ENCODE results near the gene IGF2BP3.

Gene IGF2BP3

GRCh38 chr7:23477962-23478866, 7.9 kb upstream of the IGF2BP3 start:
- H3K9me3 ChIP-seq (ENCODE audit: severe bottlenecking): no peaks in the 10 kb centered on the region
- TF ChIP-seq, protein P1, sequence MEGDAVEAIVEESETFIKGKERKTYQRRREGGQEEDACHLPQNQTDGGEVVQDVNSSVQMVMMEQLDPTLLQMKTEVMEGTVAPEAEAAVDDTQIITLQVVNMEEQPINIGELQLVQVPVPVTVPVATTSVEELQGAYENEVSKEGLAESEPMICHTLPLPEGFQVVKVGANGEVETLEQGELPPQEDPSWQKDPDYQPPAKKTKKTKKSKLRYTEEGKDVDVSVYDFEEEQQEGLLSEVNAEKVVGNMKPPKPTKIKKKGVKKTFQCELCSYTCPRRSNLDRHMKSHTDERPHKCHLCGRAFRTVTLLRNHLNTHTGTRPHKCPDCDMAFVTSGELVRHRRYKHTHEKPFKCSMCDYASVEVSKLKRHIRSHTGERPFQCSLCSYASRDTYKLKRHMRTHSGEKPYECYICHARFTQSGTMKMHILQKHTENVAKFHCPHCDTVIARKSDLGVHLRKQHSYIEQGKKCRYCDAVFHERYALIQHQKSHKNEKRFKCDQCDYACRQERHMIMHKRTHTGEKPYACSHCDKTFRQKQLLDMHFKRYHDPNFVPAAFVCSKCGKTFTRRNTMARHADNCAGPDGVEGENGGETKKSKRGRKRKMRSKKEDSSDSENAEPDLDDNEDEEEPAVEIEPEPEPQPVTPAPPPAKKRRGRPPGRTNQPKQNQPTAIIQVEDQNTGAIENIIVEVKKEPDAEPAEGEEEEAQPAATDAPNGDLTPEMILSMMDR (IDR thresholded peaks at IDR 0.05; ENCODE audit: poor library complexity, severe bottlenecking): no peak
- no peaks in the 10 kb centered on the region; the same call in 1 of the 2 replicates for H3K36me3 ChIP-seq (ENCODE audit: low read depth)
- H3K27me3 ChIP-seq (ENCODE audit: insufficient read depth, poor library complexity, severe bottlenecking): no peaks in the 10 kb centered on the region
- peaks cover 33% of the 10 kb centered on the region for H3K4me1 ChIP-seq (ENCODE audit: insufficient read depth, poor library complexity, severe bottlenecking)
- H3K4me3 ChIP-seq (ENCODE audit: severe bottlenecking): peak overlapping the region; percentile 3
- DNase-seq (ENCODE audit: low spot score): no peak
- H3K27ac ChIP-seq (ENCODE audit: poor library complexity, severe bottlenecking): peak overlapping the region; percentile 22
- no peak for ATAC-seq (ENCODE audit: low read depth)

GRCh38 chr7:23477157-23477499, 6.8 kb upstream of the IGF2BP3 start:
- H3K4me1 ChIP-seq (ENCODE audit: insufficient read depth, poor library complexity, severe bottlenecking): peaks cover 42% of the 10 kb centered on the region

GRCh38 chr7:23476286-23477156, 6.2 kb upstream of the IGF2BP3 start:
- peaks cover 42% of the 10 kb centered on the region for H3K4me1 ChIP-seq (ENCODE audit: insufficient read depth, poor library complexity, severe bottlenecking)
- DNase-seq (ENCODE audit: low spot score) (no peak), ATAC-seq (ENCODE audit: low read depth) (no peak)
- TF ChIP-seq, protein P1 (IDR thresholded peaks at IDR 0.05; ENCODE audit: poor library complexity, severe bottlenecking): no peak
- H3K36me3 ChIP-seq (ENCODE audit: low read depth): peaks cover 3% of the 10 kb centered on the region; the same call in 1 of the 2 replicates
- H3K9me3 ChIP-seq (ENCODE audit: severe bottlenecking): no peaks in the 10 kb centered on the region
- H3K27ac ChIP-seq (ENCODE audit: poor library complexity, severe bottlenecking): peak overlapping the region; percentile 92
- H3K27me3 ChIP-seq (ENCODE audit: insufficient read depth, poor library complexity, severe bottlenecking): no peaks in the 10 kb centered on the region
- peak overlapping the region; percentile 56 for H3K4me3 ChIP-seq (ENCODE audit: severe bottlenecking)

More at GRCh38 chr7:23477157-23477499, 6.8 kb upstream of the IGF2BP3 start:
- Histone ChIP-seq H3K4me3 (ENCODE audit: severe bottlenecking) (no peak overlapping the region), H3K9me3 (ENCODE audit: severe bottlenecking) (no peaks in the 10 kb centered on the region), H3K27ac (ENCODE audit: poor library complexity, severe bottlenecking) (peak overlapping the region; percentile 92), H3K27me3 (ENCODE audit: insufficient read depth, poor library complexity, severe bottlenecking) (no peaks in the 10 kb centered on the region), H3K36me3 (ENCODE audit: low read depth) (peaks cover 3% of the 10 kb centered on the region; the same call in 1 of the 2 replicates)
- TF ChIP-seq, protein P1 (IDR thresholded peaks at IDR 0.05; ENCODE audit: poor library complexity, severe bottlenecking): no peak
- ATAC-seq (ENCODE audit: low read depth): no peak
- DNase-seq (ENCODE audit: low spot score): no peak

DNA sequence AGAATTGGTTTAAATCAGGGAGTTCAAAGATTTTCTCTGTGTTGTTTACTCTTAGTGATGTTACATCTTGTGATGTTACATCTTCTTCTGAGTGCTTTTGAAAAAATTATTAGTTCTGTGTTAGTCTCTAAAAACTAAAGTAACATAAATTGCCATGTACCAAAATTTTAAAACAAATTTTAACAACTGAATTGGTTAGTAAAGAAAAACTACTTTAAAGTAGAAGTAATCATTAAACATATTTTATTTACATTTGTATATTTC, 5.2 kb upstream of the IGF2BP3 start:
- Histone ChIP-seq H3K27ac (ENCODE audit: poor library complexity, severe bottlenecking) (peak overlapping the region; percentile 92), H3K4me3 (ENCODE audit: severe bottlenecking) (peak overlapping the region; percentile 56)

More for the DNA sequence above, 5.2 kb upstream of the IGF2BP3 start:
- no peak for ATAC-seq (ENCODE audit: low read depth)
- Histone ChIP-seq H3K36me3 (ENCODE audit: low read depth) (peaks cover 3% of the 10 kb centered on the region; the same call in 1 of the 2 replicates), H3K27me3 (ENCODE audit: insufficient read depth, poor library complexity, severe bottlenecking) (no peaks in the 10 kb centered on the region), H3K9me3 (ENCODE audit: severe bottlenecking) (no peaks in the 10 kb centered on the region), H3K4me1 (ENCODE audit: insufficient read depth, poor library complexity, severe bottlenecking) (peaks cover 42% of the 10 kb centered on the region)
- TF ChIP-seq, protein P1 (IDR thresholded peaks at IDR 0.05; ENCODE audit: poor library complexity, severe bottlenecking): no peak
- DNase-seq (ENCODE audit: low spot score): no peak
